ELR (cell line): Measurements from ENCODE around the gene DNAH6.
"Not testable (repeated sequence)": the region's sequence is repeated elsewhere in the genome, so short reads cannot be mapped to it uniquely, and the experiment has no call there.

Experiments used
- DNase-seq: peaks from one replicate; pipeline ENCODE4 v3.0.0-alpha.2; 2015; ENCODE audit warnings: low read depth

Gene DNAH6

GRCh38 chr2:84497285-84497684, 19.0 kb upstream of the DNAH6 start:
- no peak for DNase-seq

GRCh38 chr2:84498150-84498799, 18.0 kb upstream of the DNAH6 start:
- no peak for DNase-seq

GRCh38 chr2:84511024-84511423, 5.3 kb upstream of the DNAH6 start:
- not testable (repeated sequence) for DNase-seq

- DNase-seq: no peak
These were observed 510 bp upstream of the DNAH6 start for GRCh38 chr2:84515788-84516187.

GRCh38 chr2:84519332-84519957, 3.1 kb downstream of the DNAH6 start:
- no peak for DNase-seq

- no peak for DNase-seq
These were observed 10.3 kb downstream of the DNAH6 start for GRCh38 chr2:84526562-84526961.

- DNase-seq: no peak
These were observed 11.1 kb downstream of the DNAH6 start for GRCh38 chr2:84527137-84528129.

- DNase-seq: no peak
These were observed 16.0 kb downstream of the DNAH6 start for GRCh38 chr2:84532291-84532690.

GRCh38 chr2:84534225-84534624, 17.9 kb downstream of the DNAH6 start:
- DNase-seq: no peak

- no peak for DNase-seq
These were observed 21.0 kb downstream of the DNAH6 start for GRCh38 chr2:84537251-84537650.

- DNase-seq: no peak
These were observed 23.4 kb downstream of the DNAH6 start for GRCh38 chr2:84539729-84540128.

- no peak for DNase-seq
These were observed 28.7 kb downstream of the DNAH6 start for GRCh38 chr2:84545005-84545404.

- no peak for DNase-seq
These were observed 30.3 kb downstream of the DNAH6 start for GRCh38 chr2:84546551-84546950.

GRCh38 chr2:84548303-84548702, 32.0 kb downstream of the DNAH6 start:
- DNase-seq: no peak

- no peak for DNase-seq
These were observed 34.6 kb downstream of the DNAH6 start for GRCh38 chr2:84550916-84551315.

GRCh38 chr2:84551526-84551925, 35.2 kb downstream of the DNAH6 start:
- not testable (repeated sequence) for DNase-seq

GRCh38 chr2:84556190-84556589, 39.9 kb downstream of the DNAH6 start:
- peak; percentile 42 for DNase-seq

- no peak for DNase-seq
These were observed 43.5 kb downstream of the DNAH6 start for GRCh38 chr2:84559838-84560237.

- no peak for DNase-seq
These were observed 63.4 kb downstream of the DNAH6 start for GRCh38 chr2:84579661-84580060.

GRCh38 chr2:84603911-84604310, 87.6 kb downstream of the DNAH6 start:
- DNase-seq: no peak

GRCh38 chr2:84613082-84613481, 96.8 kb downstream of the DNAH6 start:
- DNase-seq: no peak

GRCh38 chr2:84619794-84620371, 103.6 kb downstream of the DNAH6 start:
- DNase-seq: no peak
